B cell (primary cell): ENCODE data around the gene ATAD2B. TPM values are rescaled to one million over a fixed set of nuclear protein-coding genes. Genes with fewer than 3 reads are reported as not detected.
"Not testable (repeated sequence)": the region's sequence is repeated elsewhere in the genome, so short reads cannot be mapped to it uniquely, and the experiment has no call there.

ENCODE experiments used
- ATAC-seq: fragments of 200-7000 bp; cut with Tn5 transposase; one replicate; pipeline ENCODE4 v1.10.0; 2021; ENCODE audit warnings: low read depth, mild to moderate bottlenecking, moderate number of reproducible peaks, moderate library complexity
- CTCF ChIA-PET: fragments of 350-600 bp; sonication (Branson Sonifier 250); formaldehyde crosslinking; loops from one replicate; lab custom pipeline; 2021; ENCODE audit warnings: antibody characterized with exemption, inconsistent platforms; lab: Charles Lee
- POLR2A ChIA-PET: fragments of 350-600 bp; sonication (Branson Sonifier 250); formaldehyde crosslinking; loops from one replicate; lab custom pipeline; 2021; ENCODE audit warnings: antibody characterized with exemption; lab: Charles Lee
- DNase-seq: peaks from one replicate; pipeline ENCODE4 v3.0.0; 2013
- H2AFZ ChIP-seq: 2 replicates; pipeline ENCODE4 v1.6.1; 2012; ENCODE audit warnings: mild to moderate bottlenecking, low read depth, low read length; ENCODE audit not compliant: insufficient read depth, poor library complexity, severe bottlenecking
- H3K27ac ChIP-seq, 2 donors: 1 replicate in 1 of 2; 2 replicates in 1 of 2; pipeline ENCODE4 v1.5.1; 2012 to 2013; ENCODE audit warnings: low read length in 2 of 2, mild to moderate bottlenecking in 2 of 2, moderate library complexity in 1 of 2
- H3K27me3 ChIP-seq, 4 experiments: fragments of 200-600 bp in 1 of 4; sonication (generic) in 1 of 4; replicated peaks in 1 of 4; 1 replicate in 2 of 4; 2 replicates in 2 of 4; pipeline versions ENCODE4 v1.6.1 to v1.7.0; 2013 to 2016; ENCODE audit warnings: low read length in 3 of 4, mild to moderate bottlenecking in 2 of 4, mixed read lengths in 1 of 4, moderate library complexity in 1 of 4; ENCODE audit not compliant: insufficient read depth in 4 of 4, control insufficient read depth in 3 of 4; ENCODE audit errors: control extremely low read depth in 1 of 4
- H3K36me3 ChIP-seq, 2 experiments: replicated peaks in 1 of 2; 1 replicate in 1 of 2; 2 replicates in 1 of 2; pipeline versions ENCODE4 v1.6.1 to v1.7.1; 2013; ENCODE audit warnings: low read length in 1 of 2; ENCODE audit not compliant: insufficient read depth in 2 of 2, control insufficient read depth in 1 of 2; ENCODE audit errors: control extremely low read depth in 1 of 2, extremely low read depth in 1 of 2
- H3K4me1 ChIP-seq, 2 donors: fragments of 200-600 bp in 1 of 2; sonication (generic) in 1 of 2; 1 replicate in 1 of 2; 2 replicates in 1 of 2; pipeline versions ENCODE4 v1.5.1 to v1.6.1; 2013 to 2017; ENCODE audit warnings: low read length in 2 of 2; ENCODE audit not compliant: control insufficient read depth in 2 of 2, insufficient read depth in 2 of 2
- H3K4me2 ChIP-seq: replicated peaks from 2 replicates; pipeline ENCODE3; 2012; ENCODE audit warnings: mild to moderate bottlenecking, low read depth, low read length; ENCODE audit not compliant: poor library complexity, severe bottlenecking
- H3K4me3 ChIP-seq, 5 experiments: fragments of 200-600 bp in 1 of 5; sonication (generic) in 1 of 5; 1 replicate in 3 of 5; 2 replicates in 2 of 5; pipeline versions ENCODE4 v1.5.1 to v1.7.0; 2011 to 2016; ENCODE audit warnings: low read length in 4 of 5, mild to moderate bottlenecking in 4 of 5, low read depth in 2 of 5, control low read depth in 1 of 5, moderate library complexity in 1 of 5; ENCODE audit not compliant: insufficient read depth in 1 of 5; ENCODE audit errors: control extremely low read depth in 1 of 5, extremely low read depth in 1 of 5
- H3K79me2 ChIP-seq: fragments of 200-600 bp; sonication (generic); one replicate; pipeline ENCODE4 v1.6.0; 2016; ENCODE audit warnings: low read length; ENCODE audit not compliant: control insufficient read depth, insufficient read depth
- H3K9ac ChIP-seq: fragments of 200-600 bp; sonication (generic); 2 replicates; pipeline ENCODE4 v1.6.1; 2017; ENCODE audit warnings: mild to moderate bottlenecking, low read length, moderate library complexity
- H3K9me3 ChIP-seq, 3 donors: one replicate each; pipeline versions ENCODE4 v1.6.1 to v1.7.1; 2013; ENCODE audit warnings: low read length in 2 of 3; ENCODE audit not compliant: control insufficient read depth in 2 of 3, insufficient read depth in 1 of 3; ENCODE audit errors: control extremely low read depth in 1 of 3
- H4K20me1 ChIP-seq: 2 replicates; pipeline ENCODE4 v1.6.0; 2012; ENCODE audit warnings: mild to moderate bottlenecking, low read length; ENCODE audit not compliant: insufficient read depth, control insufficient read depth, poor library complexity, severe bottlenecking
- H3K27ac Mint-ChIP-seq: one replicate; pipeline ENCODE4 v1.8.0; 2021; ENCODE audit warnings: mixed read lengths
- H3K27me3 Mint-ChIP-seq: one replicate; pipeline ENCODE4 v1.8.0; 2021; ENCODE audit warnings: mixed read lengths
- H3K4me1 Mint-ChIP-seq: one replicate; pipeline ENCODE4 v1.8.0; 2021; ENCODE audit warnings: mixed read lengths
- H3K4me3 Mint-ChIP-seq: one replicate; pipeline ENCODE4 v1.8.0; 2021; ENCODE audit warnings: mixed read lengths
- H3K9me3 Mint-ChIP-seq: one replicate; pipeline ENCODE4 v1.8.0; 2022; ENCODE audit warnings: mixed read lengths; ENCODE audit not compliant: insufficient read depth
- CTCF ChIP-seq: fragments of 200-600 bp; IDR thresholded peaks from one replicate; pipeline ENCODE4 v1.8.0; 2022; ENCODE audit warnings: antibody characterized with exemption, mild to moderate bottlenecking
- EZH2 ChIP-seq: IDR thresholded peaks from 2 replicates; pipeline ENCODE4 v1.6.1; 2012; ENCODE audit warnings: borderline replicate concordance, low read depth, mild to moderate bottlenecking, moderate library complexity, low read length; ENCODE audit not compliant: insufficient read depth, poor library complexity, severe bottlenecking
- WGBS: methylation state at CpG from one replicate; pipeline ENCODE4 v1.1.5; 2013; ENCODE audit warnings: missing lambda C conversion rate; ENCODE audit not compliant: insufficient coverage; 5-methylcytosine and 5-hydroxymethylcytosine counted together
- intact Hi-C: fragments of 100-400 bp; cut with micrococcal nuclease; formaldehyde crosslinking; loops from one replicate; pipeline ENCODE4 v1.10.0; 2022
- polyA plus RNA-seq: library from polyadenylated mRNA; depleted of rRNA; stranded (reverse); fragments of >200 nt; gene quantifications from 2 replicates; pipeline ENCODE4 v1.2.3, GENCODE V29; 2012
- total RNA-seq, 2 donors: library from RNA; stranded (reverse); fragments of 120-200 nt in 1 of 2; gene quantifications; 1 replicate in 1 of 2; 2 replicates in 1 of 2; pipeline versions ENCODE4 v1.2.3 to v1.2.4, GENCODE V29; 2013 to 2022

Gene ATAD2B
- total and polyA plus RNA-seq, 2 donors (not counting 1 experiment from before 2014, with no cell fraction given), result 5.1 to 90.8 TPM

DNA sequence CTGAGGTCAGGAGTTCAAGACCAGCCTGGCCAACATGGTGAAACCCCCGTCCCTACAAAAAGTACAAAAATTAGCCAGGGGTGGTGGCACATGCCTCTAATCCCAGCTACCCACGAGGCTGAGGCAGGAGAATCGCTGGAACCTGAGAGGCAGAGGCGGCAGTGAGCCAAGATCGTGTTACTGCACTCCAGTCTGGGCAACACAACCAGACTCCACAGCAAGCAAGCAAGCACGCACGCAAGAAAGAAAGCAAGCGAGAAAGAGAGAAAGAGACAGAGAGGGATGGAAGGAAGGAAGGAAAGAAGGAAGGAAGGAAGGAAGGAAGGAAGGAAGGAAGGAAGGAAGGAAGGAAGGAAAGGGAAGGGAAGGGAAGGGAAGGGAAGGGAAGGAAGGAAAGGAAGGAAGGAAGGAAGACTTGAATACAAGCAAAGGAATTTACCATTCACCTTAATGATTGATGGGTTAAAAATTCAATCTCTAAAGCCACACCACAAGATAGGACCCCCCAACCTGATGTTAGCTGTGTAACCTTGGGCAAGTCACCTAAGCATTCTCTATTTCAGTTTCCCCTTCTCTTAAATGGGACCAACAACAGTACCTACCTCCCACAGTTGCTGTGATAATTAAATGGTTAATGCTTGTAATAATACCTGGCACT is 181.7 kb downstream of the ATAD2B start:
- Histone ChIP-seq H3K9ac (no peak overlapping the region), H3K36me3 (peaks cover 0 to under 1% of the 10 kb centered on the region in 2 experiments)
- POLR2A ChIA-PET, result no interaction called here

DNA sequence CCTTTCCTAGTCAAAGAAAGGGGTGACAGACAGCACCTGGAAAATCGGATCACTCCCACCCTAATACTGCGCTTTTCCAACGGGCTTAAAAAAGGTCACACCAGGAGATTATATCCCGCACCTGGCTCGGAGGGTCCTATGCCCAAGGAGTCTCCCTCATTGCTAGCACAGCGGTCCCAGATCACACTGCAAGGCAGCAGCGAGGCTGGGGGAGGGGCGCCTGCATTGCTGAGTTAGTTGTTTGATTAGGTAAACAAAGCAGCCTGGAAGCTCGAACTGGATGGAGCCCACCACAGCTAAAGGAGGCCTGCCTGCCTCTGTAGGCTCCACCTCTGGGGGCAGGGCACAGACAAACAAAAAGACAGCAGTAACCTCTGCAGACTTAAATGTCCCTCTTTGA is 190.1 kb downstream of the ATAD2B start:
- H3K4me2 ChIP-seq, POLR2A ChIA-PET, H3K79me2 ChIP-seq, H3K4me1 ChIP-seq, H3K27ac Mint-ChIP-seq, H3K36me3 ChIP-seq, H3K9me3 ChIP-seq, H3K9me3 Mint-ChIP-seq, H3K4me3 Mint-ChIP-seq, H3K4me3 ChIP-seq, H3K27me3 ChIP-seq, H3K4me1 Mint-ChIP-seq, H3K27ac ChIP-seq, DNase-seq, H2AFZ ChIP-seq, ATAC-seq, CTCF ChIA-PET, H3K9ac ChIP-seq, H3K27me3 Mint-ChIP-seq, intact Hi-C loops, H4K20me1 ChIP-seq: not testable (repeated sequence)
- WGBS, result 99% methylated on average over 9 of the region's 9 CpGs

More for the DNA sequence above, 181.7 kb downstream of the ATAD2B start:
- Mint-ChIP-seq H3K4me3 (no peak overlapping the region), H3K27ac (no peak overlapping the region), H3K27me3 (no peaks in the 10 kb centered on the region), H3K4me1 (no peaks in the 10 kb centered on the region), H3K9me3 (no peaks in the 10 kb centered on the region)
- Histone ChIP-seq H3K79me2 (no peaks in the 10 kb centered on the region), H2AFZ (no peak overlapping the region), H3K4me1 (no peaks in the 10 kb centered on the region), H3K4me2 (no peak overlapping the region), H3K4me3 (no peak overlapping the region), H3K27me3 (no peaks in the 10 kb centered on the region), H3K27ac (no peak overlapping the region), H4K20me1 (no peaks in the 10 kb centered on the region), H3K9me3 (no peaks in the 10 kb centered on the region)
- TF ChIP-seq CTCF (no peak), EZH2 (no peak)
- no peak for ATAC-seq
- intact Hi-C loops, result no loop called here
- CTCF ChIA-PET, result no interaction called here
- DNase-seq, result no peak
- WGBS, result 100% methylated on average over 5 of the region's 8 CpGs
